ENCODE measurements around the gene FBXW2.

FBXW2 gene

GRCh38 chr9:120741191-120741590, 52.0 kb downstream of the FBXW2 start:
- no peak for DNase-seq

- DNase-seq: no peak
Observed at GRCh38 chr9:120740132-120740531, 53.1 kb downstream of the FBXW2 start.

- no peak for DNase-seq
Observed at GRCh38 chr9:120737416-120738165, 55.6 kb downstream of the FBXW2 start.

- DNase-seq: no peak
Observed at GRCh38 chr9:120736881-120737280, 56.3 kb downstream of the FBXW2 start.

- DNase-seq: no peak
Observed at GRCh38 chr9:120735415-120736126, 57.6 kb downstream of the FBXW2 start.

- no peak for DNase-seq
Observed at GRCh38 chr9:120734607-120735410, 58.4 kb downstream of the FBXW2 start.

GRCh38 chr9:120733190-120733589, 60.0 kb downstream of the FBXW2 start:
- no peak for DNase-seq

GRCh38 chr9:120730654-120731514, 62.3 kb downstream of the FBXW2 start:
- no peak for DNase-seq

- no peak for DNase-seq
Observed at GRCh38 chr9:120729791-120730241, 63.4 kb downstream of the FBXW2 start.

- DNase-seq: no peak
Observed at GRCh38 chr9:120726484-120726883, 66.7 kb downstream of the FBXW2 start.

- no peak for DNase-seq
Observed at GRCh38 chr9:120725907-120726306, 67.3 kb downstream of the FBXW2 start.

- no peak for DNase-seq
Observed at GRCh38 chr9:120724757-120725400, 68.3 kb downstream of the FBXW2 start.

- DNase-seq: no peak
Observed at GRCh38 chr9:120723565-120723964, 69.7 kb downstream of the FBXW2 start.

- DNase-seq: no peak
Observed at GRCh38 chr9:120720404-120720803, 72.8 kb downstream of the FBXW2 start.

- no peak for DNase-seq
Observed at GRCh38 chr9:120718316-120718715, 74.9 kb downstream of the FBXW2 start.

- no peak for DNase-seq
Observed at GRCh38 chr9:120717176-120717575, 76.0 kb downstream of the FBXW2 start.

GRCh38 chr9:120716483-120716882, 76.7 kb downstream of the FBXW2 start:
- DNase-seq: no peak

- DNase-seq: no peak
Observed at GRCh38 chr9:120715389-120715924, 77.8 kb downstream of the FBXW2 start.

GRCh38 chr9:120714846-120715388, 78.3 kb downstream of the FBXW2 start:
- DNase-seq: no peak

GRCh38 chr9:120714088-120714845, 78.9 kb downstream of the FBXW2 start, which contains the start of gene MEGF9:
Gene MEGF9, minus strand, starts transcription at chr9:120714470. Its CDS starts 112 bp downstream, at chr9:120714358.
- peak; percentile 97 for DNase-seq
